ENCODE results near the gene ELMO1. TPM values are rescaled to one million over a fixed set of nuclear protein-coding genes. Genes with fewer than 3 reads are reported as not detected.

ELMO1 gene
- total RNA-seq, 1 experiment from 2014 or later: not detected

DNA sequence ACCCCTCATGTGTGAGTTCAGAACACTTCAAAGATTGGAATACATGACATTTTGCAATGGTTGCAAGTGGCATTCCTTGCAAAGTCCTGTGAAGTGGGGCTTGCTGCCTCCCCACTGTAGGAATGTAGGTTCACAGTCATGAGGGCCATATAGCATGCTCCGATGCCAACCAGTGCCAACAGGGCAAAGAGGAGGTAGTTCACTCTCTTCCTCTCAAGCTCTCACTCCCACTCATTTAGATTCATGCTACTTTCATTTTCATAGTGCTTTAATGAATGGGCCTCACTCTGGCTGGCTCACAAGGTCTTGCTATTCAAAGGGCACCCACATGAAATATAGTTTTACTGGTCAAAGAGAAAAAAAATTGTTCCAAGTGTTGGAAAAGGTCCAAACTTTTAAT, 554.5 kb downstream of the ELMO1 start:
- Histone ChIP-seq H3K9me3 (ENCODE audit: low read length) (no peaks in the 10 kb centered on the region), H3K79me2 (ENCODE audit: low read length) (no peaks in the 10 kb centered on the region), H3K4me3 (ENCODE audit: low read length) (no peak overlapping the region), H3F3A (ENCODE audit: low read length, unreplicated experiment) (no peaks in the 10 kb centered on the region), H3K9ac (ENCODE audit: low read length) (no peak overlapping the region), H4K20me1 (ENCODE audit: low read length) (no peaks in the 10 kb centered on the region), H3K36me3 (ENCODE audit: low read depth, low read length) (no peaks in the 10 kb centered on the region), H3K9me2 (replicated peaks; ENCODE audit: low read length) (no peaks in the 10 kb centered on the region), H3K4me1 (ENCODE audit: insufficient read depth, low read length) (0 out of 2 replicates have a peak, but pooled peaks cover 3% of the 10 kb centered on the region), H3K4me2 (ENCODE audit: low read length) (no peak overlapping the region), H2AFZ (ENCODE audit: low read length) (no peak overlapping the region), H3K27ac (ENCODE audit: low read length) (no peak overlapping the region), H3K27me3 (ENCODE audit: low read length) (no peaks in the 10 kb centered on the region)
- intact Hi-C loops (cut with micrococcal nuclease): no loop called here
- BruUV-seq (replicated peaks): no TSS peak
- TF ChIP-seq EZH2 (IDR thresholded peaks at IDR 0.05; ENCODE audit: low read length, unreplicated experiment) (no peak), EZH2phosphoT487 (IDR thresholded peaks at IDR 0.05; ENCODE audit: borderline replicate concordance, low read length) (no peak)
- TF ChIP-seq, protein P1, sequence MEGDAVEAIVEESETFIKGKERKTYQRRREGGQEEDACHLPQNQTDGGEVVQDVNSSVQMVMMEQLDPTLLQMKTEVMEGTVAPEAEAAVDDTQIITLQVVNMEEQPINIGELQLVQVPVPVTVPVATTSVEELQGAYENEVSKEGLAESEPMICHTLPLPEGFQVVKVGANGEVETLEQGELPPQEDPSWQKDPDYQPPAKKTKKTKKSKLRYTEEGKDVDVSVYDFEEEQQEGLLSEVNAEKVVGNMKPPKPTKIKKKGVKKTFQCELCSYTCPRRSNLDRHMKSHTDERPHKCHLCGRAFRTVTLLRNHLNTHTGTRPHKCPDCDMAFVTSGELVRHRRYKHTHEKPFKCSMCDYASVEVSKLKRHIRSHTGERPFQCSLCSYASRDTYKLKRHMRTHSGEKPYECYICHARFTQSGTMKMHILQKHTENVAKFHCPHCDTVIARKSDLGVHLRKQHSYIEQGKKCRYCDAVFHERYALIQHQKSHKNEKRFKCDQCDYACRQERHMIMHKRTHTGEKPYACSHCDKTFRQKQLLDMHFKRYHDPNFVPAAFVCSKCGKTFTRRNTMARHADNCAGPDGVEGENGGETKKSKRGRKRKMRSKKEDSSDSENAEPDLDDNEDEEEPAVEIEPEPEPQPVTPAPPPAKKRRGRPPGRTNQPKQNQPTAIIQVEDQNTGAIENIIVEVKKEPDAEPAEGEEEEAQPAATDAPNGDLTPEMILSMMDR (conservative IDR thresholded peaks at IDR 0.05; ENCODE audit: low read depth, low read length): no peak
- no peak for DNase-seq
- ATAC-seq: no peak
- POLR2A ChIA-PET (ENCODE audit: unreplicated experiment): no interaction called here
- CTCF ChIA-PET: no interaction called here

DNA sequence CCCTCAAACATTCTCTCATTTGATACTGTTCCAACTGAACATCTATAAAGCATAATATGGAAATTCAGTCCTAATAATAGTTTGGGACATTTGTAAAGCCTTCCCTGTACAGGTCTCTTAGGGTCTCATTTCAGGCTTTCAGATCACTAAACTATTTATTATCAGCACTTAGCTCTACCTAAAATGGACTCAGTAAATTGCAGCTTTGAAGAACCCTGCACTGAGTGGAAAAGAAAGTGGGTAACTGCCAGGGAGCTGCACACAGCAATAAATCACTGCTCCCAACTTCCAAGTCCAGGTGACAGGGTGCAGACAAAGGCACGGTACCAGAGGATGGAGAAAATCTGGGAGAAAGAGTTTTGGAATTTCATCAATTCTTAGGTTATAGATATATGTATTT, 559.5 kb downstream of the ELMO1 start:
- DNase-seq (no peak), ATAC-seq (no peak)
- H3K4me1 ChIP-seq (ENCODE audit: insufficient read depth, low read length): no peaks in the 10 kb centered on the region
- H2AFZ ChIP-seq (ENCODE audit: low read length): no peak overlapping the region
- CTCF ChIA-PET: no interaction called here
- H3K79me2 ChIP-seq (ENCODE audit: low read length): no peaks in the 10 kb centered on the region
- intact Hi-C loops (cut with micrococcal nuclease): no loop called here
- TF ChIP-seq, protein P1 (conservative IDR thresholded peaks at IDR 0.05; ENCODE audit: low read depth, low read length): no peak
- no peaks in the 10 kb centered on the region for H3K36me3 ChIP-seq (ENCODE audit: low read depth, low read length)
- H3K27ac ChIP-seq (ENCODE audit: low read length): no peak overlapping the region
- H3K4me2 ChIP-seq (ENCODE audit: low read length): no peak overlapping the region
- no TSS peak for BruUV-seq (replicated peaks)
- H3K9me3 ChIP-seq (ENCODE audit: low read length): no peaks in the 10 kb centered on the region
- H3K27me3 ChIP-seq (ENCODE audit: low read length): peaks cover 18% of the 10 kb centered on the region
- POLR2A ChIA-PET (ENCODE audit: unreplicated experiment): no interaction called here
- H3F3A ChIP-seq (ENCODE audit: low read length, unreplicated experiment): no peaks in the 10 kb centered on the region
- H3K4me3 ChIP-seq (ENCODE audit: low read length): no peak overlapping the region
- no peaks in the 10 kb centered on the region for H3K9me2 ChIP-seq (replicated peaks; ENCODE audit: low read length)
- no peak overlapping the region for H3K9ac ChIP-seq (ENCODE audit: low read length)
- H4K20me1 ChIP-seq (ENCODE audit: low read length): no peaks in the 10 kb centered on the region

DNA sequence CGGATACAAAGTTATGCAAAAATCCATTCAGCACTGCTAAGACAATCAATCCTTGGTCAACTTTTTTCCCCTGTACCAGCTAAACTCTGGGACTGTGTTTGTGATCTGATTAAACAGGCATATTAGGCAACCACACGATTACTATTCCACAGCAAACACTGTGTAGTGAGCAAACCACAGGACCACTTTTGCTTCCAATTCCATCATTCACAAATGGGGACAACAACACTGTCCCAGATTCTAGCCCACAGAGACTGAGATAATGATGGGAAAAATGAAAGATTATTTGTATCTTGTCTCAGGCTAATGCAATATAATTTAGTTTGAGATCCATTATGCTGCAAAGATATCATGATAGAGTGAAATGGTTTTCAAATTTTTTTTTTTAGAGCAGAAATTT, 560.7 kb downstream of the ELMO1 start:
- BruUV-seq (replicated peaks): no TSS peak
- no peaks in the 10 kb centered on the region for H3F3A ChIP-seq (ENCODE audit: low read length, unreplicated experiment)
- H2AFZ ChIP-seq (ENCODE audit: low read length): no peak overlapping the region
- H4K20me1 ChIP-seq (ENCODE audit: low read length): no peaks in the 10 kb centered on the region
- H3K4me3 ChIP-seq (ENCODE audit: low read length): no peak overlapping the region
- no peak overlapping the region for H3K4me2 ChIP-seq (ENCODE audit: low read length)
- POLR2A ChIA-PET (ENCODE audit: unreplicated experiment): no interaction called here
- CTCF ChIA-PET: no interaction called here
- no peaks in the 10 kb centered on the region for H3K79me2 ChIP-seq (ENCODE audit: low read length)
- TF ChIP-seq EZH2phosphoT487 (IDR thresholded peaks at IDR 0.05; ENCODE audit: borderline replicate concordance, low read length) (no peak), EZH2 (IDR thresholded peaks at IDR 0.05; ENCODE audit: low read length, unreplicated experiment) (no peak)
- TF ChIP-seq, protein P1 (conservative IDR thresholded peaks at IDR 0.05; ENCODE audit: low read depth, low read length): no peak
- ATAC-seq: no peak
- no peak overlapping the region for H3K9ac ChIP-seq (ENCODE audit: low read length)
- H3K36me3 ChIP-seq (ENCODE audit: low read depth, low read length): no peaks in the 10 kb centered on the region
- no peak overlapping the region for H3K27ac ChIP-seq (ENCODE audit: low read length)
- no peak for DNase-seq
- H3K9me2 ChIP-seq (replicated peaks; ENCODE audit: low read length): no peaks in the 10 kb centered on the region
- no peaks in the 10 kb centered on the region for H3K4me1 ChIP-seq (ENCODE audit: insufficient read depth, low read length)
- intact Hi-C loops (cut with micrococcal nuclease): no loop called here
- peaks cover 18% of the 10 kb centered on the region for H3K27me3 ChIP-seq (ENCODE audit: low read length)
- H3K9me3 ChIP-seq (ENCODE audit: low read length): no peaks in the 10 kb centered on the region
